T-helper 2 cell (primary cell): ENCODE measurements around the gene TMC3.

ENCODE experiments used
- DNase-seq, 5 experiments: peaks; one replicate each; pipeline versions ENCODE4 v3.0.0 to v3.0.0-alpha.2; 2012 to 2022
- total RNA-seq, 2 donors: gene quantifications; one replicate each; lab custom pipeline; 2026; lab: John Stamatoyannopoulos, UW

The TMC3 gene
- 0 reads per million in 2 donors for total RNA-seq

GRCh38 chr15:81373775-81374395 is at the start of gene TMC3:
TMC3 (minus strand) TSS chr15:81374213; CDS start chr15:81374077, 136 bp downstream.
- no peak for DNase-seq

DNA sequence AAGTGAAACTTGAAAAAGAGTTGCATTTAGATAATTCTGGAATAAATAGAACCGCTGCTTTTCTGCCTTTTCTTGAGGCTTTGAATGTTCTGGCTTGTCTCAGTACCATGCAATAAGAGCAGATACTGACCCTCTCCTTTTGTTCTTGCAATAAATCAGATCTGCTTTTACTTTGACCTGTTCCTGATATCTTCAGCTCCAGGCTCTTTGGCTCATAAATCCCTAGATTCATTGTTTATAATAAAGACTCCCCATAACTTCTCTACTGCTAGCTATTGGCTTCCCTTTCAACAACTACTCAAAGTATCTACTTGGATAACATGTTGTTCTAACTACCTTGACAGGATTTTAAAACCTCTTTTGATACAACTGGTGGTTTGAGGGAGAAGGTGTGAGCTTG is 47.4 kb upstream of the TMC3 start:
- no peak for DNase-seq

- no peak for DNase-seq
These were observed 45.4 kb upstream of the TMC3 start for GRCh38 chr15:81419332-81419943.

DNA sequence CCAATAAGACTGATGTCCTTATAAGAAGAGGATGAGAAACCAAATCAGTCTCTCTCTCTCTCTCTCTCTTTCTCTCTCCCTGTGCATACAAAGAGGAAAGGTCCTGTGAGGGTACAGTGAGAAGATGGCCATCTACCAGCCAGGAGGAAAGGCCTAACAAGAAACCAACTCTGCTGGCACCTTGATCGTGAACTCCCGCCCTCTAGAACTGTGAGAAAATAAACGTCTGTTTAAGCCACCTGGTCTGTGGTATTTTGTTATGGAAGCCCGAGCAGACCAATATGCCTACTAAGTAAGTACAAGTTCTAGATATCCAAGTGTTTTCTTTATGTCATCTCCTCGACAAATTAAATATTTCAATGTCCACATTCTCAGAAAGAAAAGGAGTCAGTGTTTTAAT is 44.9 kb upstream of the TMC3 start:
- no peak for DNase-seq

- no peak for DNase-seq
These were observed 44.4 kb upstream of the TMC3 start for GRCh38 chr15:81418444-81418843.

DNA sequence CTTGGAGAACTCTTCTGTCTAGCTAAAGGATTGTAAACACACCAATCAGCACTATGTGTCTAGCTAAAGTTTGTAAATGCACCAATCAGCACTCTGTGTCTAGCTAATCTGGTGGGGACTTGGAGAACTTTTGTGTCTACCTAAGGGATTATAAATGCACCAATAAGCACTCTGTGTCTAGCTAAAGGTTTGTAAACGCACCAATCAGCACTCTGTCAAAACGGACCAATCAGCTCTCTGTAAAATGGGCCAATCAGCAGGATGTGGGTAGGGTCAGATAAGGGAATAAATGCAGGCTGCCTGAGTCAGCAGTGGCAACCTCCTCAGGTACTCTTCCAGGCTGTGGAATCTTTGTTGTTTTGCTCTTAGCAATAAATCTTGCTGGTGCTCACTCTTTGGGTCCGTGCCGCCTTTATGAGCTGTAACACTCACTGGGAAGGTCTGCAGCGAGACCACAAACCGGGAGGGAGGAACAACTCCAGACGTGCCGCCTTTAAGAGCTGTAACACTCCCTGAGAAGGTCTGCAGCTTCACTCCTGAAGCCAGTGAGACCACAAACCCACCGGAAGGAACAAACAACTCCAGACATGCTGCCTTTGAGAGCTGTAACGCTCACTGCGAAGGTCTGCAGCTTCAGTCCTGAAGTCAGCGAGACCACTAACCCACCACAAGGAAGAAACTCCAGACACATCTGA is 40.4 kb upstream of the TMC3 start:
- DNase-seq: peak in 1 of 5 experiments; percentile 15

GRCh38 chr15:81413851-81414250 is 39.8 kb upstream of the TMC3 start:
- no peak for DNase-seq

- no peak for DNase-seq
These were observed 38.1 kb upstream of the TMC3 start for GRCh38 chr15:81411969-81412633.

DNA sequence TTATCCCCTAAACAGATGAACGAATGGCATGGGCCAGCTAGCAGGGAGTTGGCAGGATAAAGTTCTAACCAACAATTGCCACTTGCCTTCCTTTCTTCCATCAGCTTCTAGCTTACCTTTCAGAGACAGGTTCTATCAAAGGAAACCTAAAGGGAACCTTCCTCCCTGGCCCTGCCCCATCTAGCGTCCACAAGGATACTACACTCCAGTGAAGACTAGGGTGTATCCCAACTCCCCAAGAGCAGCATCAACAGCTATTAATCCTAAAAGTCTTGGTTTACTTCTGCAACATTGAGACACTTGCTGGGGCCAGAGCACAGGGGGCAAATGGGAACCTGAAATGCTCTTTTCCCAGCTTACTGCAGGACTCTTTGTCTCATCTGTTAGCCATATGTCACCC is 37.0 kb upstream of the TMC3 start:
- DNase-seq: no peak

DNA sequence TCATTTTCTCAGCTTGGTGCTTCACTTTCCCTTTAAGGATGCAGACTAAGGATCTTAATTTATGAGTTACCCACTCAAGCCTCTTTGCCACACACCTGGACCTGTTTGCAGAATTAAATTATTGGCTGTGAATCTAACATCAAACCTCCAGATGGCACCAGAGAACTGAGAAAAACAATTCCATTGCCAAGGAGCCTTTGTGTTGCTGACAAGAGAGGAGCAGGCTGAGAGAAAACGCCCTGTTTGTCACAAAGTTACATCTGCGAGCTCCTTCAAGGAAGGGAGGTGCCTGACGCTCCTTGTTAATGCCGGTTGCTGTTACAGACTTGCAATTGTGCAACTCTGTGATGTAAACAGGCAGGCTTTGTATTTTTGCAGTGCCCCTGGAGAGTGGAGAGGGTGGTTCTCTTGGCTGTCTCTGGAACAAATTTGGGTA is 36.3 kb upstream of the TMC3 start:
- peak in 1 of 5 experiments; percentile 53 for DNase-seq

GRCh38 chr15:81407718-81408117 is 33.7 kb upstream of the TMC3 start:
- no peak for DNase-seq

- no peak for DNase-seq
These were observed 33.2 kb upstream of the TMC3 start for GRCh38 chr15:81407176-81407575.

DNA sequence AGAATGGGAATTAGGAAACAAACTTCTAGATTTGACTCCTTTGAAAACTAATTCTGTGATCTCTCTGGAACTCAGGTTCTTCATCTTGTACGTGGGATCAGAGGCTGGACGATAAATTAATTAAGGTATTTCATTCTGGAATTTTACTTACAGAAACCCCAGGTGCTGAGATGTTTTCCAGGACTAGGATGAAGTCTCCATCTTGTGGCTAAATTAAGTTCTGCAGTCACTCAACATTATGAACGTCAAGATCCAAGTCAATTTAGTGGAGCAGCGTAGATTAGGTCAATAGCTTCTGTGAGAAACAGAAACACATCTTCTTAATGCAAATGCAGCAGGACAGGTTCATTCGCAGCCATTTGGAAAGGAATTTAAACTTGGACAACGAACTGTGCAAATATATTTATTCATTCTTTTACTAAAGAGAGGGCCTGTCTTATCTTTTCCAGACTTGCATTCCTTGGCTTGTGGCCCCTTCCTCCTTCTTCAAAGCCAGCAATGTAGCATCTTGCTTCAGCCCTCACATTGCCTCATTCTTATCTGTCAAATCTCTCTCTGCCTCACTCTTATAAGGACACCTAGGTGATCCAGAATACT is 26.7 kb upstream of the TMC3 start:
- DNase-seq: peak in 2 of 5 experiments; percentile 17 to 45

DNA sequence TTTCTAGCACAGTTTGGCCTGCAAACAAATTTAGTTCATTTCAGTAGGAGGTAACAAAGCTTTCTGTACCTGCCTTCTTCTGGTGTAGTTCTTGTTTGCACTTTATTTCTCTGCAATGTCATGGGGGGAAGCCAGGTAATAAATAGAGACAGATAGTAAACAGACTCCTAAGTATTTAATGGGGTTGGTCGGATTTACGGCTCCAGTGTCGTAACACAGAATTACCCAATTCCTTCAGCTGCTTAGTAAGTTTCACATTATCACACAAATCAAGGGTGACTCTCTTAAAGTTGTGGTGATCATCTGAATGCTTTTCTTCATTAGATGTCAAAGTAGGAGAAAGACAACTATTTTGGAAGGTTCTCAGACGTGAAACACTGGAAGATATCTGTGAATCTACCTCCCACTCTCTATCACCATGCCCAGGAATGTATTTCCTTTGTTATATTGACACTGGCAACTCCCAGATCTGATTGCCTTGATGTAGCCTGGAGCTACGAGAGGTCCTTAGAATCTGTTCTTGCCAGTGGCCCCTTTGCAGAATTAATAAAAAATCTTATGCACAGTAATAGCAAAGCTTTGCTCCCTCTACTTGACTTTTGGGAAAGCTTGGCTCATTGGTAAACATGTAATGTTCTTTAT is 25.0 kb upstream of the TMC3 start:
- DNase-seq: no peak

- no peak for DNase-seq
These were observed 24.4 kb upstream of the TMC3 start for GRCh38 chr15:81398456-81398855.

GRCh38 chr15:81394603-81395002 is 20.6 kb upstream of the TMC3 start:
- DNase-seq: no peak

DNA sequence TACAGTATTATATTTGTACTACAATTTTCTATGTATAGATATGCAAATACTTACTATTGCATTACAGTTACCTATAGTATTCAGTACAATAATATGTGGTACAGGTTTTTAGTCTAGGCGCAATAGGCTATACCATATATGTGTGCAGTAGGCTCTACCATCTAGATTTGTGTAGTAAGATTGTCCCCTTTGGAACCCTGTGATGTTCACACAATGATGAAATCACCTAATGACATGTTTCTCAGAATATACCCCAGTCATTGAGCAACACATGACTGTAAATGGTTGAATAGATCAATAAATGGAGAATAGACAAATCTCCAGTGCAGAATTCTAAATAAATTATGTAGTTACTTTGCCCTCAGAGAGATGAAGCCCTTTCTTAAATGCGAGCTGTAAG is 17.6 kb upstream of the TMC3 start:
- DNase-seq: no peak

DNA sequence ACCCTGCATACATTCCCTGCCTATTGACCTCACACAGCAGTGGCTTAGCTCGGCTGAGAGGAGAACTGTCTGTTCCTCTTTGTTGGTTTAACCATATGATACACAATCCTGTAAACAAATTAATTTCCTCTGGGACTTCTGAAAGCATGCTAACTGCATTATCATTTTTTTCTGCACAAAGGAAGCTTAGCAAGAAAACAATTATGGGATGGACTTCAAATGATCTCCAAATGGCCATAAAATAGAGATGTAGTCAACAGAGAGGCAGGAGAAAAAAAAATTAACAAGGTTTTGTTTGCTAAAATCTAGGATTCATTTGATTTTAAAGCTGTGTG is 14.4 kb upstream of the TMC3 start:
- DNase-seq: no peak

- no peak for DNase-seq
These were observed 13.8 kb upstream of the TMC3 start for GRCh38 chr15:81387621-81388435.

GRCh38 chr15:81386947-81387346 is 12.9 kb upstream of the TMC3 start:
- DNase-seq: no peak

DNA sequence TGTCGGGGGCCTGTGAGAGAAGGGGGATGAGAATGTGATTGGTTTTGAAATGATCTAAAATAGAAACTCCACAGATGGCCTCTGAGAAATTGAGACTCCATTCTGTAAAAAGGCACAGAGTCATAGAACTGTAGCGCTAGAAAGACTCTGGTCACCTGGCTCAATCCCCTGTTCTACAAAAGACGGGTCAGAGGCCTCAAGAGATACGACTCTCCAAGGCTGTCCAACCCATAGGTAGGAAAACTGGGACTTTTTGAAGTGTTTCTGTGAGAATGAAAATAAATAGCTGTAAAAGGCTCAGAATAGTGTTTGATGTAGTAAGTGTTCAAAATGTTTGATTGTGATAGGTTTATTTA is 11.7 kb upstream of the TMC3 start:
- no peak for DNase-seq
